HepG2 (cell line): ENCODE measurements around the gene SIAH3. TPM values are rescaled to one million over a fixed set of nuclear protein-coding genes. Genes with fewer than 3 reads are reported as not detected.

Source experiments
- ATAC-seq: fragments of 200-7000 bp; cut with Tn5 transposase; 3 replicates; pipeline ENCODE4 v1.9.1; 2020; ENCODE audit warnings: mild to moderate bottlenecking, moderate library complexity
- BruUV-seq: library from RNA; stranded (reverse); fragments of 400-500 nt; replicated peaks from 2 replicates; lab custom pipeline; 2021; lab: Mats Ljungman, UMichigan
- CTCF ChIA-PET: fragments of 300-600 bp; formaldehyde crosslinking; extraction: SDS; loops from one replicate; lab custom pipeline; 2021; ENCODE audit warnings: low total read pairs, inconsistent platforms, low intra/inter-chr PET ratio; lab: Yijun Ruan, JAX
- POLR2A ChIA-PET: fragments of 350-600 bp; sonication (Branson Sonifier 250); formaldehyde crosslinking; loops from one replicate; lab custom pipeline; 2020; ENCODE audit warnings: antibody characterized with exemption, inconsistent platforms; lab: Yijun Ruan, JAX
- DNase-seq: peaks from one replicate; pipeline ENCODE4 v3.0.0-alpha.2; 2015; ENCODE audit warnings: low spot score
- FAIRE-seq: peaks from 3 replicates; lab custom pipeline; 2011; peaks lifted over from hg19 to GRCh38; lab: Jason Lieb, UNC
- H2AFZ ChIP-seq: one replicate; pipeline ENCODE4 v1.6.1; 2011; ENCODE audit warnings: low read length, inconsistent platforms
- H3K27ac ChIP-seq: fragments of 300-600 bp; 3 replicates; pipeline ENCODE4 v1.8.0; 2011; ENCODE audit warnings: mixed run types, mild to moderate bottlenecking, mixed read lengths, low read length, inconsistent platforms; ENCODE audit not compliant: insufficient read depth; ENCODE audit errors: extremely low read length
- H3K27me3 ChIP-seq, 2 experiments: fragments of 200-600 bp in 1 of 2; 2 replicates in 1 of 2; 3 replicates in 1 of 2; pipeline versions ENCODE4 v1.6.0 to v1.8.0; 2011; ENCODE audit warnings: low read length in 2 of 2, mild to moderate bottlenecking in 2 of 2, moderate library complexity in 2 of 2, inconsistent platforms in 1 of 2; ENCODE audit not compliant: insufficient read depth in 2 of 2, control insufficient read depth in 1 of 2
- H3K36me3 ChIP-seq, 2 experiments: fragments of 200-600 bp in 1 of 2; replicated peaks in 1 of 2; 2 replicates in 1 of 2; 3 replicates in 1 of 2; pipeline versions ENCODE4 v1.5.1 to v1.8.0; 2011; ENCODE audit warnings: low read length in 2 of 2, inconsistent platforms in 1 of 2; ENCODE audit not compliant: insufficient read depth in 2 of 2, control insufficient read depth in 1 of 2
- H3K4me1 ChIP-seq: 2 replicates; pipeline ENCODE4 v1.5.1; 2012; ENCODE audit warnings: low read length, inconsistent platforms; ENCODE audit not compliant: insufficient read depth
- H3K4me2 ChIP-seq: 2 replicates; pipeline ENCODE4 v1.6.0; 2011; ENCODE audit warnings: low read depth, low read length, inconsistent platforms
- H3K4me3 ChIP-seq, 3 experiments: fragments of 200-600 bp in 1 of 3; sonication (generic), shearing (Covaris generic) in 1 of 3; replicated peaks in 1 of 3; 2 replicates each; pipeline ENCODE4 v1.5.1; 2011 to 2016; ENCODE audit warnings: low read length in 3 of 3, inconsistent platforms in 2 of 3, low read depth in 2 of 3, mild to moderate bottlenecking in 2 of 3, control low read depth in 1 of 3, mixed read lengths in 1 of 3; ENCODE audit not compliant: insufficient read depth in 1 of 3
- H3K79me2 ChIP-seq: one replicate; pipeline ENCODE4 v1.6.1; 2011; ENCODE audit warnings: low read length, inconsistent platforms; ENCODE audit not compliant: insufficient read depth
- H3K9ac ChIP-seq: 2 replicates; pipeline ENCODE4 v1.6.0; 2011; ENCODE audit warnings: mild to moderate bottlenecking, low read depth, low read length, inconsistent platforms; ENCODE audit not compliant: insufficient read depth
- H3K9me3 ChIP-seq: 2 replicates; pipeline ENCODE4 v1.5.1; 2012; ENCODE audit warnings: mild to moderate bottlenecking, low read length
- H4K20me1 ChIP-seq: 2 replicates; pipeline ENCODE4 v1.6.0; 2011; ENCODE audit warnings: inconsistent platforms, mild to moderate bottlenecking, low read length, moderate library complexity; ENCODE audit not compliant: insufficient read depth
- CBFB ChIP-seq: sonication (generic); formaldehyde crosslinking; IDR thresholded peaks from 2 replicates; pipeline ENCODE4 v1.4.0; 2020; ENCODE audit warnings: missing genetic modification reagents
- DMTF1 ChIP-seq: sonication (generic); formaldehyde crosslinking; IDR thresholded peaks from 2 replicates; pipeline ENCODE4 v1.4.0; 2020; ENCODE audit warnings: mild to moderate bottlenecking, missing genetic modification reagents
- EZH2 ChIP-seq: conservative IDR thresholded peaks from 2 replicates; pipeline ENCODE4 v1.6.1; 2012; ENCODE audit warnings: mild to moderate bottlenecking, low read depth, low read length, moderate library complexity
- HMG20B ChIP-seq: conservative IDR thresholded peaks from 2 replicates; pipeline ENCODE4 v1.6.1; 2016; ENCODE audit warnings: missing genetic modification reagents, missing compliant biosample characterization
- HOXD1 ChIP-seq: sonication (generic); formaldehyde crosslinking; IDR thresholded peaks from 2 replicates; pipeline ENCODE4 v1.5.0; 2020; ENCODE audit warnings: missing genetic modification reagents
- RXRA ChIP-seq: sonication (generic); formaldehyde crosslinking; IDR thresholded peaks from 2 replicates; pipeline ENCODE4 v1.5.1; 2020; ENCODE audit warnings: missing genetic modification reagents
- SKIL ChIP-seq: sonication (generic); formaldehyde crosslinking; IDR thresholded peaks from 2 replicates; pipeline ENCODE4 v1.8.0; 2022; ENCODE audit warnings: missing genetic modification reagents, mild to moderate bottlenecking, moderate library complexity, borderline replicate concordance
- SRF ChIP-seq: IDR thresholded peaks from 2 replicates; pipeline ENCODE4 v1.6.1; 2011; ENCODE audit warnings: mild to moderate bottlenecking, low read depth, low read length, moderate library complexity
- ZNF20 ChIP-seq: sonication (generic); formaldehyde crosslinking; IDR thresholded peaks from 2 replicates; pipeline ENCODE4 v1.4.0; 2020; ENCODE audit warnings: mild to moderate bottlenecking, moderate library complexity, missing genetic modification reagents
- ZNF432 ChIP-seq: sonication (generic); formaldehyde crosslinking; IDR thresholded peaks from 2 replicates; pipeline ENCODE4 v1.5.0; 2020; ENCODE audit warnings: missing genetic modification reagents, mild to moderate bottlenecking, borderline replicate concordance
- ZNF652 ChIP-seq: IDR thresholded peaks from 2 replicates; pipeline ENCODE4 v1.6.1; 2016; ENCODE audit warnings: low read depth, borderline replicate concordance
- ZNF816 ChIP-seq: sonication (generic); formaldehyde crosslinking; IDR thresholded peaks from 2 replicates; pipeline ENCODE4 v1.8.0; 2022; ENCODE audit warnings: missing genetic modification reagents, mild to moderate bottlenecking, borderline replicate concordance
- WGBS: methylation state at CpG from one replicate; pipeline ENCODE4 v1.1.6; 2017; ENCODE audit warnings: low lambda C conversion rate; 5-methylcytosine and 5-hydroxymethylcytosine counted together
- in situ Hi-C: cut with HindIII; loops from 2 replicates; pipeline ENCODE4 v1.10.0; 2017; ENCODE audit warnings: low pct_unique_long_range_greater_than_20kb; ENCODE audit not compliant: extremely low pct_ligation_motif_present
- intact Hi-C: fragments of 100-400 bp; cut with micrococcal nuclease; formaldehyde crosslinking; loops from one replicate; pipeline ENCODE4 v1.10.0; 2022; ENCODE audit not compliant: unreplicated experiment
- polyA plus RNA-seq, 8 experiments: library from polyadenylated mRNA; depleted of rRNA in 3 of 8; stranded (reverse) in 7 of 8; unstranded in 1 of 8; fragments of >200 nt; fragmentation: Illumina TruSeq in 4 of 8; extraction: Trizol in 4 of 8; gene quantifications; 2 replicates each; pipeline versions ENCODE4 v1.2.1 to v1.2.3, GENCODE V29; 2011 to 2016; ENCODE audit warnings: low read depth in 4 of 8, missing spikeins in 1 of 8, mixed read lengths in 1 of 8; ENCODE audit not compliant: insufficient read depth in 1 of 8
- total RNA-seq, 5 experiments: library from RNA; depleted of rRNA; stranded (reverse); fragments of >200 nt; fragmentation: Illumina TruSeq; extraction: Trizol; gene quantifications; 2 replicates each; pipeline ENCODE4 v1.2.3, GENCODE V29; 2016; ENCODE audit warnings: low read depth in 1 of 5
- TF ChIP-seq, protein P1 (sequence below): sonication (generic); formaldehyde crosslinking; conservative IDR thresholded peaks from 2 replicates; pipeline ENCODE4 v1.8.1; 2023; ENCODE audit warnings: missing genetic modification reagents
- TF ChIP-seq, protein P2 (sequence below): sonication (generic); formaldehyde crosslinking; IDR thresholded peaks from 2 replicates; pipeline ENCODE4 v1.4.0; 2020; ENCODE audit warnings: mild to moderate bottlenecking, low read depth, missing genetic modification reagents

SIAH3 gene
- total and polyA plus RNA-seq, 2 of the 13 experiments (the other 11 are each of a cell fraction or from before 2014, with no cell fraction given) = not detected

GRCh38 chr13:45821811-45822210 lies 29.7 kb downstream of the SIAH3 start (continued):
- no peak for TF ChIP-seq SKIL (CRISPR knock-in tag)
- no peak for TF ChIP-seq SRF
- TF ChIP-seq ZNF816 (CRISPR knock-in tag) = no peak
- no peak for TF ChIP-seq ZNF20 (CRISPR knock-in tag)
- TF ChIP-seq HOXD1 (CRISPR knock-in tag) = no peak
- no peak for TF ChIP-seq ZNF432
- no peak for TF ChIP-seq ZNF652 (CRISPR knock-in tag)

GRCh38 chr13:45820106-45820838 lies 31.3 kb downstream of the SIAH3 start:
- in situ Hi-C loops (no loop called here), intact Hi-C loops (no loop called here)
- CTCF ChIA-PET = no interaction called here
- TF ChIP-seq RXRA = no peak
- no peak for TF ChIP-seq EZH2
- TF ChIP-seq HMG20B (CRISPR knock-in tag) = no peak
- TF ChIP-seq, protein P1, sequence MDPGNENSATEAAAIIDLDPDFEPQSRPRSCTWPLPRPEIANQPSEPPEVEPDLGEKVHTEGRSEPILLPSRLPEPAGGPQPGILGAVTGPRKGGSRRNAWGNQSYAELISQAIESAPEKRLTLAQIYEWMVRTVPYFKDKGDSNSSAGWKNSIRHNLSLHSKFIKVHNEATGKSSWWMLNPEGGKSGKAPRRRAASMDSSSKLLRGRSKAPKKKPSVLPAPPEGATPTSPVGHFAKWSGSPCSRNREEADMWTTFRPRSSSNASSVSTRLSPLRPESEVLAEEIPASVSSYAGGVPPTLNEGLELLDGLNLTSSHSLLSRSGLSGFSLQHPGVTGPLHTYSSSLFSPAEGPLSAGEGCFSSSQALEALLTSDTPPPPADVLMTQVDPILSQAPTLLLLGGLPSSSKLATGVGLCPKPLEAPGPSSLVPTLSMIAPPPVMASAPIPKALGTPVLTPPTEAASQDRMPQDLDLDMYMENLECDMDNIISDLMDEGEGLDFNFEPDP (CRISPR knock-in tag) = no peak
- no peak for TF ChIP-seq CBFB (CRISPR knock-in tag)
- TF ChIP-seq, protein P2, sequence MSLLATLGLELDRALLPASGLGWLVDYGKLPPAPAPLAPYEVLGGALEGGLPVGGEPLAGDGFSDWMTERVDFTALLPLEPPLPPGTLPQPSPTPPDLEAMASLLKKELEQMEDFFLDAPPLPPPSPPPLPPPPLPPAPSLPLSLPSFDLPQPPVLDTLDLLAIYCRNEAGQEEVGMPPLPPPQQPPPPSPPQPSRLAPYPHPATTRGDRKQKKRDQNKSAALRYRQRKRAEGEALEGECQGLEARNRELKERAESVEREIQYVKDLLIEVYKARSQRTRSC (CRISPR knock-in tag) = no peak
- no peak for TF ChIP-seq DMTF1

More at GRCh38 chr13:45820106-45820838, 31.3 kb downstream of the SIAH3 start:
- Histone ChIP-seq H3K9me3 (no peaks in the 10 kb centered on the region), H3K36me3 (no peaks in the 10 kb centered on the region), H3K79me2 (no peaks in the 10 kb centered on the region), H3K27me3 (peaks cover 4 to 13% of the 10 kb centered on the region in 2 experiments; a peak in 3 of 5 replicates), H3K27ac (no peak overlapping the region), H4K20me1 (no peaks in the 10 kb centered on the region), H3K4me2 (no peak overlapping the region), H3K9ac (no peak overlapping the region), H3K4me1 (no peaks in the 10 kb centered on the region), H2AFZ (no peak overlapping the region), H3K4me3 (no peak overlapping the region)
- no peak for ATAC-seq
- POLR2A ChIA-PET = no interaction called here
- no peak for FAIRE-seq
- DNase-seq = no peak
- WGBS = 35% methylated on average over 13 of the region's 18 CpGs
- BruUV-seq = no TSS peak
